ENCODE data around the gene PCYT1A.

GRCh38 chr3:196240424-196240823 is 47.1 kb downstream of the PCYT1A start:
- TF ChIP-seq, protein P1, sequence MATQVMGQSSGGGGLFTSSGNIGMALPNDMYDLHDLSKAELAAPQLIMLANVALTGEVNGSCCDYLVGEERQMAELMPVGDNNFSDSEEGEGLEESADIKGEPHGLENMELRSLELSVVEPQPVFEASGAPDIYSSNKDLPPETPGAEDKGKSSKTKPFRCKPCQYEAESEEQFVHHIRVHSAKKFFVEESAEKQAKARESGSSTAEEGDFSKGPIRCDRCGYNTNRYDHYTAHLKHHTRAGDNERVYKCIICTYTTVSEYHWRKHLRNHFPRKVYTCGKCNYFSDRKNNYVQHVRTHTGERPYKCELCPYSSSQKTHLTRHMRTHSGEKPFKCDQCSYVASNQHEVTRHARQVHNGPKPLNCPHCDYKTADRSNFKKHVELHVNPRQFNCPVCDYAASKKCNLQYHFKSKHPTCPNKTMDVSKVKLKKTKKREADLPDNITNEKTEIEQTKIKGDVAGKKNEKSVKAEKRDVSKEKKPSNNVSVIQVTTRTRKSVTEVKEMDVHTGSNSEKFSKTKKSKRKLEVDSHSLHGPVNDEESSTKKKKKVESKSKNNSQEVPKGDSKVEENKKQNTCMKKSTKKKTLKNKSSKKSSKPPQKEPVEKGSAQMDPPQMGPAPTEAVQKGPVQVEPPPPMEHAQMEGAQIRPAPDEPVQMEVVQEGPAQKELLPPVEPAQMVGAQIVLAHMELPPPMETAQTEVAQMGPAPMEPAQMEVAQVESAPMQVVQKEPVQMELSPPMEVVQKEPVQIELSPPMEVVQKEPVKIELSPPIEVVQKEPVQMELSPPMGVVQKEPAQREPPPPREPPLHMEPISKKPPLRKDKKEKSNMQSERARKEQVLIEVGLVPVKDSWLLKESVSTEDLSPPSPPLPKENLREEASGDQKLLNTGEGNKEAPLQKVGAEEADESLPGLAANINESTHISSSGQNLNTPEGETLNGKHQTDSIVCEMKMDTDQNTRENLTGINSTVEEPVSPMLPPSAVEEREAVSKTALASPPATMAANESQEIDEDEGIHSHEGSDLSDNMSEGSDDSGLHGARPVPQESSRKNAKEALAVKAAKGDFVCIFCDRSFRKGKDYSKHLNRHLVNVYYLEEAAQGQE (IDR thresholded peaks at IDR 0.05; ENCODE audit: insufficient read depth in 1 of 2, low read depth in 2 of 2, low read length in 2 of 2), result no peak
- TF ChIP-seq TAF1 (IDR thresholded peaks at IDR 0.05; ENCODE audit: borderline replicate concordance, insufficient read depth, low read length) (no peak), POLR2AphosphoS5 (IDR thresholded peaks at IDR 0.05; ENCODE audit: low read depth, low read length) (no peak), SIN3A (IDR thresholded peaks at IDR 0.05; ENCODE audit: borderline replicate concordance, insufficient read depth, low read length) (no peak)
